22Rv1 (cell line): ENCODE data around the gene CD9.

Experiments used
- CTCF ChIP-seq: fragments of 450-650 bp; IDR thresholded peaks from 2 replicates; pipeline ENCODE4 v1.5.1; 2017; ENCODE audit warnings: mild to moderate bottlenecking
- ZFX ChIP-seq: fragments of 450-650 bp; IDR thresholded peaks from 2 replicates; pipeline ENCODE4 v1.6.1; 2017; ENCODE audit warnings: antibody characterized with exemption, borderline replicate concordance

DNA sequence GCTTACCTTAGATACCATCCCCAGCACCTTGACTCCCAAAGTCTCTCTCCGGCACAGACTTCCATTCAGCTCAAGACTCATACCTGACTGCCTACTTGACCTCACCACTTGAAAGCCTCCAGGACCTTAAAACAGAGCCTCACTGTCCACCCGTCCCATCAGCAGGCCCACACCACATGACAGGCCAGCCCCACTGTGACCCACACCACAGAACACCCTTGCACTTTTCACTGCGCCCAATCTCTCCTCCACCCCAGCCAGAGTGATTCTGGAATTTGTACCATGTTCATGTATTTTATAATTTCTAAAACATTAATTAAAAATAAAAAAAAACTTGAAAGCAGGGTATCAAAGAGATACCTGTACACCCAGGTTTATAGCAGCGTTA, 82.2 kb downstream of the CD9 start:
- TF ChIP-seq CTCF = no peak
- no peak for TF ChIP-seq ZFX
